DMS153 treated with DMSO at 0.1 percent for 48 hours (cell line): ENCODE results near the gene MTHFSD.

Experiments used
- DNase-seq: peaks from one replicate; lab custom pipeline; 2025; ENCODE audit not compliant: unreplicated experiment; lab: John Stamatoyannopoulos, UW

MTHFSD gene

DNA sequence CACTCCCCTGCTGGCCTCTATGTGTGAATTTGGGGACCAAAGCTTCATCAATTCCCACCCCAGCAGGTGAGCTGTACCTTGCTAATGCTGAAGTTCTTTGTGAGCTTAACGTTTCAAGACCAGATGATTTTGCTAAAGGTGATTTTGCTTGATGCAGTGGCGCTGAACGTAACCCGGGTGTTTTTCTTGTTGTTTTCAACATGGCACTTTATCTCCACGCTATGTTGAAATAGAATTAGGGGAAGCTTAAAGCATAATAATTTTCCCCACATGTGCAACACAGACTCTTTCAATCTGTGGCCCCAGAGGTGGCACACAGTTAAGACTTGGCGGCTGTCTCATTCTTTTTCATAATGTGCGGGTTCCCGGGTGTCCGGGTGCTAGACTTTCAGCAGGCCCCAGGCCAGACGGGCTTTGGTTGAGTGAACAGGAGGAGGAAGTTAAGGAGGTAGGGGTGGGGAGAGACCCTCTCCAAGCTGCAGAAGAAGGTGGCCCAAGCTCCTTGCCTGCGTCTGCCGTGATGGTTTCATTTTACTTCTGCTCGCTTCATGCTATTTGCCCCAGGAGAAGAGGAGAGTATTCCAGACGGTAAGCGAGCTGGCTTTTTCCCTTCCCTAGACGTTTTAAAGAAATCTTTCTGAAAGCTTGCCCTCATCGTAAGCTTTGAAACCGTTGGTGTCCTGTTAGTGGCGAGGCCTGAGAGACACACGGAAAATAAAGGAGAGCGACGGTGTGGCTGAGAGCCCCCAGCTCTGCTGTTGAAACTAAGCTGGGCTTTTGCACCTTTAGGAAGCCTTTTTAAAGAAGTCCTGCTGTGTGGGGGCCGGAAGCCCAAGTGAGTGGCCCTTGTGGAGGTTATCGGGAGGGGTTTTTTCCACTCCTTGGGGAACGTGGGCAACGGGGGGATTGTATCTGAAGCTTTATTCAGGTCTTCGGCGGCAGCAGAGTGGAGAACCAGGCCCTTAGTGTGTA is 15.8 kb upstream of the MTHFSD start:
- DNase-seq = no peak

DNA sequence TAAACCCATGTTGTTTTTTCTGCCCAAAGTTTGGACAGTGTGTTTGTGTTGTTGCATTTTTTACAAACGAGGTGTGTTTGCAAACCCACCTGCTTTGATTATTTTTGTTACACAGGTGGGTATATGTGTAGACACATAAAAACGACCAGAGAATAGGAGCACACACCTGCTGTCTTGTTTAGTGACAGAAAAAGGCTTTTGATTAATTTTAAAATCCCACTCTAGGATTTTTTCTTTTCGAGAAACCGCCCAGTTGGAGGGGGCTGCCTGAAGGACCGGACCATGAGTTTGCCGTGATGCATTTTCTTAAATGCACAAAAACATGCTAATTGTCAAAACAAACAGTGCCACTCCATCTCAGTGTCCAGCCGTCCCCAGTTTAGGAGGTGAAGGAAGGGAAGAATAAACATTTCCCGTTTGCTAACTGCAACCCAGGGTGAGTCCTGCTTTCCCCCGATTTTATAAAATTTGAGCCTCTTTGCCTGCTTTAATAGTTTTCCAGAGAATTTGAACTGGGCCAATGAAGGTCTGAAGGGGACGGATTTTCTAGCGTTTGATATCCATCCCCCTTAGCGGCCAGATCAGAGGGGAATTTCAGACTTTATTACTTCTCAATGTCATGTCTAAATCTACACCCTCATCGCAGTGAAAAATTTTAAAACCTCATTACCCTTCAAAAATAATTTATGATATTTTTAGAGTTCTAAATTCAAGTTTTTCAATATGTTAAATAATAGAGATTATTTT is 14.8 kb upstream of the MTHFSD start:
- no peak for DNase-seq

DNA sequence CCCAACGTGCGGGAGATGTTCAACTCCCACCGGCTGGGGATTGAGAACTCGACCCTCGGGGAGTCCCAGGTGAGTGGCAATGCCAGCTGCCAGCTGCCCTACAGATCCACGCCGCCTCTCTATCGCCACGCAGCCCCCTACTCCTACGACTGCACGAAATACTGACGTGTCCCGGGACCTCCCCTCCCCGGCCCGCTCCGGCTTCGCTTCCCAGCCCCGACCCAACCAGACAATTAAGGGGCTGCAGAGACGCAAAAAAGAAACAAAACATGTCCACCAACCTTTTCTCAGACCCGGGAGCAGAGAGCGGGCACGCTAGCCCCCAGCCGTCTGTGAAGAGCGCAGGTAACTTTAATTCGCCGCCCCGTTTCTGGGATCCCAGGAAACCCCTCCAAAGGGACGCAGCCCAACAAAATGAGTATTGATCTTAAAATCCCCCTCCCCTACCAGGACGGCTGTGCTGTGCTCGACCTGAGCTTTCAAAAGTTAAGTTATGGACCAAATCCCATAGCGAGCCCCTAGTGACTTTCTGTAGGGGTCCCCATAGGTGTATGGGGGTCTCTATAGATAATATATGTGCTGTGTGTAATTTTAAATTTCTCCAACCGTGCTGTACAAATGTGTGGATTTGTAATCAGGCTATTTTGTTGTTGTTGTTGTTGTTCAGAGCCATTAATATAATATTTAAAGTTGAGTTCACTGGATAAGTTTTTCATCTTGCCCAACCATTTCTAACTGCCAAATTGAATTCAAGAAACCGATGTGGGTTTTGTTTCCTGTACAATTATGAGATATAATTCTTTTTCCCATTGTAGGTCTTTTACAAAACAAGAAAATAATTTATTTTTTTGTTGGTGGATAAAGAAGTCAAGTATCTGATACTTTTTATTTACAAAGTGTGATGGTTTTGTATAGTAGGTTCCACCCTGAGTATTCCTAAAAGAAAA is 13.9 kb upstream of the MTHFSD start:
- DNase-seq = no peak

DNA sequence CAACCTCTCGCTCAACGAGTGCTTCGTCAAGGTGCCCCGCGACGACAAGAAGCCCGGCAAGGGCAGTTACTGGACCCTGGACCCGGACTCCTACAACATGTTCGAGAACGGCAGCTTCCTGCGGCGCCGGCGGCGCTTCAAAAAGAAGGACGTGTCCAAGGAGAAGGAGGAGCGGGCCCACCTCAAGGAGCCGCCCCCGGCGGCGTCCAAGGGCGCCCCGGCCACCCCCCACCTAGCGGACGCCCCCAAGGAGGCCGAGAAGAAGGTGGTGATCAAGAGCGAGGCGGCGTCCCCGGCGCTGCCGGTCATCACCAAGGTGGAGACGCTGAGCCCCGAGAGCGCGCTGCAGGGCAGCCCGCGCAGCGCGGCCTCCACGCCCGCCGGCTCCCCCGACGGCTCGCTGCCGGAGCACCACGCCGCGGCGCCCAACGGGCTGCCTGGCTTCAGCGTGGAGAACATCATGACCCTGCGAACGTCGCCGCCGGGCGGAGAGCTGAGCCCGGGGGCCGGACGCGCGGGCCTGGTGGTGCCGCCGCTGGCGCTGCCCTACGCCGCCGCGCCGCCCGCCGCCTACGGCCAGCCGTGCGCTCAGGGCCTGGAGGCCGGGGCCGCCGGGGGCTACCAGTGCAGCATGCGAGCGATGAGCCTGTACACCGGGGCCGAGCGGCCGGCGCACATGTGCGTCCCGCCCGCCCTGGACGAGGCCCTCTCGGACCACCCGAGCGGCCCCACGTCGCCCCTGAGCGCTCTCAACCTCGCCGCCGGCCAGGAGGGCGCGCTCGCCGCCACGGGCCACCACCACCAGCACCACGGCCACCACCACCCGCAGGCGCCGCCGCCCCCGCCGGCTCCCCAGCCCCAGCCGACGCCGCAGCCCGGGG is 12.9 kb upstream of the MTHFSD start:
- DNase-seq = no peak

DNA sequence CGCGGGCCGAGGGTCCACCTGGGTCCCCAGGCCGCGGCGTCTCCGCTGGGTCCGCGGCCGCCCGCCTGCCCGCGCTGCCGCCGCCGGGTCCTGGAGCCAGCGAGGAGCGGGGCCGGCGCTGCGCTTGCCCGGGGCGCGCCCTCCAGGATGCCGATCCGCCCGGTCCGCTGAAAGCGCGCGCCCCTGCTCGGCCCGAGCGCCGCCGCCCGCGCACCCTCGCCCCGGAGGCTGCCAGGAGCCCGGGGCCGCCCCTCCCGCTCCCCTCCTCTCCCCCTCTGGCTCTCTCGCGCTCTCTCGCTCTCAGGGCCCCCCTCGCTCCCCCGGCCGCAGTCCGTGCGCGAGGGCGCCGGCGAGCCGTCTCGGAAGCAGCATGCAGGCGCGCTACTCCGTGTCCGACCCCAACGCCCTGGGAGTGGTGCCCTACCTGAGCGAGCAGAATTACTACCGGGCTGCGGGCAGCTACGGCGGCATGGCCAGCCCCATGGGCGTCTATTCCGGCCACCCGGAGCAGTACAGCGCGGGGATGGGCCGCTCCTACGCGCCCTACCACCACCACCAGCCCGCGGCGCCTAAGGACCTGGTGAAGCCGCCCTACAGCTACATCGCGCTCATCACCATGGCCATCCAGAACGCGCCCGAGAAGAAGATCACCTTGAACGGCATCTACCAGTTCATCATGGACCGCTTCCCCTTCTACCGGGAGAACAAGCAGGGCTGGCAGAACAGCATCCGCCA is 12.1 kb upstream of the MTHFSD start:
- no peak for DNase-seq

DNA sequence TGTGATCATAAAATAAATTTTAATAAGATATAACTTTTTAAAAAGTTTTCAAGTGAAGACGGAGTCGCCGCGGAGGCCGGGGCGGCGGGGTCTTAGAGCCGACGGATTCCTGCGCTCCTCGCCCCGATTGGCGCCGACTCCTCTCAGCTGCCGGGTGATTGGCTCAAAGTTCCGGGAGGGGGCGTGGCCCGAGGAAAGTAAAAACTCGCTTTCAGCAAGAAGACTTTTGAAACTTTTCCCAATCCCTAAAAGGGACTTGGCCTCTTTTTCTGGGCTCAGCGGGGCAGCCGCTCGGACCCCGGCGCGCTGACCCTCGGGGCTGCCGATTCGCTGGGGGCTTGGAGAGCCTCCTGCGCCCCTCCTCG is 11.5 kb upstream of the MTHFSD start, which contains the start of gene FOXC2:
FOXC2 (plus strand) TSS at position 229 of the 365 bp plus-strand sequence. CDS start 507 bp downstream, outside the sequence.
- DNase-seq = no peak

DNA sequence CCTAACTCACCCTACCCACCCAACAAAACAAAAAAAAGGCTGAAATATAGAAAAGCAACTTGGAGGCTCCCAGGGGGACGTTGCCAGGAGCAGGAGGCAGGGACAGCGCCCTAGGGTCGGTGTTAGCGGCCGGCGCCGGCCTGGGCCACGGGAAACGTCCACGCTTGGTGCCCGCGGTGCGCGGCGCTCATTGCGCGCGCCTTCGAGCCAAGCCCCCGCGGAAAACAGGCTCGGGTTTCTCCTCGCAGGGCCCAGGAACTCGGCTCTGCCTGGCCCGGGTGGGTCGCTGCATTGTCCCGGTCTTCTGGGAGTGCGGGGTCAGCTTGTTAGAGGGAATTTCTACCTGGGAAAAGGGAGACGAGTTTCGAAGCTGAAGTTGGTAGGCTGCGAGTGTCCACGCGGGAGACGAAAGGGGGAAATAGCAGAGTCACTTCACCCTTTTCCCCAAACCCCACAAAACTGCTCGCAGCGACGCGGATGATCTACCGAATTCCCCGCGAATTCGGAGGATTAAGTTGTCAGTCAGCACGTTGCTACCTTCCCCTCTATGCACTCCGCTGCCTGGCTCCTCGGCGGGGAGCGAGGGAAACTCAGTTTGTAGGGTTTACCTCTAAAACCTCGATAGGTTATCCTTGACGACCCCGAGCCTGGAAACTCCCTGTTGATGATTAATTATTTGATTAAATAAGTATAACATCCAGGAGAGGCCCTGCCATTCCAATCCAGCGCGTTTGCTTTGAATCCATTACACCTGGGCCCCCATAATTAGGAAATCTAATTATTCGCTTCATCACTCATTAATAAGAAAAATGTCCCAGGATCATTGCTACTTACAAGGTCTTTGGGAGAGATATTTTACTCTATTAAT is 10.8 kb upstream of the MTHFSD start:
- no peak for DNase-seq

DNA sequence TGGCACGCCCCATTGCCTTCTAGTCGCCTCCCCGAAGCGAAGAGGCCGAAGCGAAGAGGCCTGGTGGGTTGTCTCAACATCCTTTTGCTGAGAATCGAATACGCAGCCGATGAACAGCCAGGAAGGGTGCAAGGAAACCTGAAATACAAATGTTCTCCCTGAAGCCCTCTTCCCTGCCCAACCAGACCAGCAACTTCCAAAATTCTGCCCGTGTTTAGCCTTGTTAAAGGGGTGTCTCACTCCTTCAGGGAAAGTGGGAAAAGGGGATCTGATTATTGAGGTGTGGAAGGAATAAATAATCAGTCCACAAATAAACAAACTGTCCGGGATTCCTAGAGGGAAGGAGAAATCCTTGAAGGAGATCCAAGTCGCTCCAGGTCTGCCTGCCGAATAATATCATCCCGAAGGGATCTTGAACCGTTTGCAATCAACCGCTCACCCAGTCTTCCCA is 10.2 kb upstream of the MTHFSD start:
- DNase-seq = no peak

DNA sequence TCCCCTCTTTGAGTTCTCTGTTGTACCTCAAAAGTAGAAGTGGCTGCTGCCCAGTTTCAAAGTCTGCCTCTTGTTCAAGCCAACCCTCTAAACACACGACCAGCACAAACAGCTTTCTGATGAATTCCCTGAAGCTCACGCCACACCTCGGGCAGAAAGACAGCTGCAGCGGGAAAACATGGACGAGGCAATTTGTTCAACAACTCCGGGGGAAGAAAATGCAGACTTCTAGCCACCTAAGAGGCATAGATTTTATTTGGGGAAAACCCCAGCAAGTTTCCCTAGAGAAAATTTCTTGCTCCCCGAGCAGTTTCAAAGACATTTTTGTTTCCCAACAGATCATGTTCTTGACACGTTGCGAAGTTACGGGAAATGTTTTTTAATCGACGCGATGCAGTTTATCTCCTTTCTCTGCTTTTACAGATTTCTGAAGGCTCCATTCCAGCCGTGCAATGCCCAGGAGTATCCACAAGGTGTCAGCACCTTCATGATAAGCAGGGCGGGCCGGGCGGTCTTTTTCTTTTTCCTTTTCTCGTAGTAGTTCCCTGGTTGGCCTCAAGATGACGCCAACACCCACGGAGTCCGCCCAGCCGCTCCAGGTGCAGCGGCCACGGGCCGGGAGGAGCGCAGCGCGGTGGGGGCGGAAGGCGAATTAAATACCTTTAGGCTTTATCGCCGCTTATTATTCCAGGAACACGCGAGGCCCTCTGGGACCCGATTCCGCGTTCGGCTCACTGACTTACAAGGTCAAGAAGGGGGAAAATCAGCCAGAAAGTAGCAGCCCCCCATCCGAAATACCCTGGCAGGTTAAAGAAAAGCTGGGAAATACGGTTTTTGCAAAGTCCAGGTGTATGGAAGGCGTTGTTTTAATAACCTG is 8.7 kb upstream of the MTHFSD start:
- peak; percentile 79 for DNase-seq

DNA sequence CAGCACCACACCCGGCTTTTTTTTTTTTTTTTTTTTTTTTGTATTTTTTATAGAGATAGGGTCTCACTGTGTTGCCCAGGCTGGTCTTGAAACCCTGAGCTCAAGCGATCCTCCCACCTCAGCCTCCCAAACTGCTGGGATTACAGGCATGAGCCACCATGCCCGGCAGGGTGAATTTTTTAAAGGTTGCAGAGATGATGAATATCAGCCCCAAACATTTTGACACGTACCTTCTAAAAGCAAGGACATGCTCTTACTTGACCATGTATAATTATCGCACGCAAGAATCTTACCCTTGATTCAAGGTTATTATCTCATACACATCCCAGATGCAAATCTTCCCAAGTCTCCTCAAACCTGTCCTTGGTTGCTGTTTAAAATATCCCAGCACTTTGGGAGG is 7.3 kb upstream of the MTHFSD start:
- DNase-seq = no peak

DNA sequence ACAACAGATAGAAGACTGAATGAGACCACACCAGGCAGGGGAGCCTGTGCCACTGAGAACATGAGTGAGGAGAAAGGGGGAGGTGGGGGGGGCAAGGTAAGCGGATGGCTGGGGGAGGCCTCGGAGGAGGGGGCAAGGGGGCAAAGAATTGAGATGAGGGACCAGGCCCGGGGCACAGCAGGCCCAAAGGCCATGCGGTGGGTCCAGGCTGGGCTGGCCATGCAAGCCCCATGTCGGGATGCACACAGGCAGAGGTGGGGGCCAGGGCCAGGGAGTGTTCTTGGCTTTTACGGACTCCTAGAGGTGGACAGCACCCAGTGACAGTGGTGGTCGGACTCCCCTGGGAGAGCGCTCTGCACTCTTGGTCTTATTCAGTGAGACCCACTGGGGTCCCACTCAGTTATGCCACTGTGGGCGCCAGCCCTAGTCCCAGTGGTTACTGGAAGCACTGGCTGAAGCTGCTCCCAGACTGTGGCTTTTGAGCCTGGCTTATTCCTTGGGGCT is 4.8 kb upstream of the MTHFSD start:
- DNase-seq = no peak

DNA sequence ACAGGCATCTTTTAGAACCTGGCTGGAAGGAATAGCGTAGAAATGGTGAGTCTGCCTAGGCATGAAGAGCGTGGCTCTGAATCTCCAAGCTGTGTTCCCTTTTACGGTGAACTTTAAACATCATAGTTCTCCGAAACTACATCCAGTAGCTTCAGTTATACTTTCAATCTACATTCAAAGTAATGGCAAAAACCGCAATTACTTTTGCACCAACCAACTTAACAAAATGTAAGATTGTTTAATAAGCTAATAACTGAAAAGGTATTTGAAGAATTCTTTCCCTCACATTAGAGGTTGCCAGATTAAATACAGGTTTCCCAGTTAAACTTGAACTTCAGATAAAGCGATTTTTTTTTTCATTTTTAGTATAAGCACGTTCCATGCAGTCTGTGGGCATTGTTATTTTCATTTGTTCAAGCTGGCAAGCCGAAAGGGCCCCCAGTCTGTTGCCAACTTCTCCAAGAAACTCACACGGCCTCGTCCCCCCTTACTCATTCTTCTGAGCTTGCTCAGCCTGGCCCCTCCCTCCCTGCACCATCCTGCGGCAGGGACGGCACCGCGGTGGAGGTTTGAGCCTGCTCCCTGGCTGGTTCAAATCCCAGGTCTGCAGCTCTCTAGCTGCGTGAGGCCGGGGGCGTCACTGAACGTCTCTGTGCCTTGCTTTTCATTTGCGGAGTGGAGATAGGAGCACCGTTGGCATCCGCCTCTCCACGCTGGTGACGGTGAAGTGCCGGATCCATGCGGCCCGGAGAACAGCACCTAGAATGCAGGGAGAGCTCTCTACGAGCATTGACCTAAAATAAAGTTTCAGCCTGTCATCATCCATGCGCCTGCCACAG is 3.5 kb upstream of the MTHFSD start:
- no peak for DNase-seq

DNA sequence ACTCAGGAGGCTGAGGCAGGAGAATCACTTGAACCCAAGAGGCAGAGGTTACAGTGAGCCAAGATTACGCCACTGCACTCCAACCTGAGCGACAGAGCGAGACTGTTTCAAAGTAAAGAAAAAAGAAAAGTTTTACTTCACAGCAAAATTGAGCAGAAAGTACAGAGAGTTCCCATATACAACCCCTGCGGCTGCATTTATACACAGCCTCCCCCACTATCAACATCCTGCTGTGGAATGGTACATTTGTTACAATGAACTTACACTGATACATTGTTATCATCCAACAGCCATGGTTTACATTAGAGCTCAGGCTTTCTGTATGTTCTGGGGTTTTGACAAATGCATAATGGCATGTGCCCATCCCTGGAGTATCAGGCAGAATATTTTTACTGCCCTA is 2.6 kb upstream of the MTHFSD start:
- DNase-seq = no peak

DNA sequence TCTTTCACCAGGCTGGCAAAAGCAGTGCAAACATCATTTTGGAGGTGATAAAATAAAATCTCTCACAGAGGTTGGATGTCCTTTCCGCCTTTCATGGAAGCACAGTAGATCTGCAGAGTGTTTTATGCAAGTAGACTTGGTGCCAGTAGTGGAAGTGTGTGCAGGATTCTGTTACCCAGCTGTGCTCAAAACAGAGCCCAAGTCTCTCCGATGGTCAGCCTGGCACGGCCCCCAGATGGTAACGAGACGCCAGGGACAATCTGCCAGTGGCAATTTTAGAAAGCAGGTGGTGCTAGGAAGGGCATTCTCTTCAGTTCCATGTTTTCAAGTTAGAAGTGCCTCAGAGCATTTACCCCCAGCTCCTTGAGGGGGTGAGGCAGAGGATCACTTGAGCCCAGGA is 1.5 kb upstream of the MTHFSD start:
- no peak for DNase-seq

DNA sequence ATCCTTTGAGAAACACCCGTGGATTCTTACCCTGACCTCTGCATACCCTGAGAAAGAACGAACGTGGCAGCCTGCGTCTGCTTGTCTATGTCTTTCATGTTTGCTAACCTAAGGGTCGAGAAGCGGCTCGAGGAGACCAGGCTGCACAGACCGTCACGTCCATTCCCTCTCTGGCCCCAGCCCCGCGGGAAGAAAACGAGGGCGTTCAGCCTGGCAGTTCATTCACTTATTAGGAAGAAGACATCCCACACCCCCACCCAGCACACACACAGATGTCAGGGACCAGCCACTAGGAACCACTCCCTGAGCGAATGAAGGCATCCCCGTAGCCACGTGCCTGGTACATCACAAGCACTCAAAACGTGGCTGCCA is 655 bp upstream of the MTHFSD start:
- DNase-seq = no peak

DNA sequence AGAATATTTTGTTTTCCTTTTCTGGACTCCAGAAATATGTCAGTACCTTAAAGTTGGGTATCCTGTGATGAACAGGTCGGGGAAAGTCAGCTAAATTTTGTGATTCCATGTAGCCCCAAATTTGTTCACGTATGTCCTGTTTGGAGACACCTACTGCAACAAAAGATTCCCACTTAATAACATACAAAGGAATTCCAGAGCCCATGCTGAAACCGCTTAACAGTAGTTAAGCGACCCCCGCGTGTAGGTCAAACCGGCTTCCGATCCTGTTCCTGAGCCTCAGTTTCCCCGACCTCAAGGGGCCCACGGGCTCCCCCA is 477 bp downstream of the MTHFSD start:
- DNase-seq = no peak

DNA sequence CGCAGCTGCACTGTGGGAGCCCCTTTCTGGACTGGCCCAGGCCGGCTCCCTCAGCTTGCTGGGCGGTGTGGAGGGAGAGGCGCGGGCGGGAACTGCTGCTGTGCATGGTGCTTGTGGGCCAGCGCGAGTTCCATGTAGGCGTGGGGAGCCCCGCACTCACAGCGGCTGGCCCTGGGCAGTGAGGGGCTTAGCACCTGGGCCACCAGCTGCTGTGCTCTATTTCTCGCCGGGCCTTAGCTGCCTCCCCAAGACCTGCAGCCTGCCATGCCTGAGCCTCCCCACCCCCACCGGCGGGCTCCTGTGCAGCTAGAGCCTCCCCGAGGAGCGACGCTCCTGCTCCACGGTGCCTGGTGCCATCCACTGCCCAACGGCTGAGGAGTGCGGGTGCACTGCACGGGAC is 1.7 kb downstream of the MTHFSD start:
- DNase-seq = no peak
